HCT116 (cell line): Measurements from ENCODE around the gene COQ10B. TPM values are rescaled to one million over a fixed set of nuclear protein-coding genes. Genes with fewer than 3 reads are reported as not detected.

Source experiments
- ATAC-seq: fragments of 200-7000 bp; cut with Tn5 transposase; 2 replicates; pipeline ENCODE4 v1.9.1; 2020; ENCODE audit warnings: mild to moderate bottlenecking, moderate library complexity
- BruUV-seq: library from RNA; stranded (reverse); fragments of 400-500 nt; replicated peaks from 2 replicates; lab custom pipeline; 2021; lab: Mats Ljungman, UMichigan
- CTCF ChIA-PET: fragments of 300-600 bp; sonication (Branson Sonifier 250); formaldehyde crosslinking; loops from one replicate; lab custom pipeline; 2021; ENCODE audit warnings: antibody characterized with exemption; lab: Charles Lee
- POLR2A ChIA-PET: fragments of 300-600, 350-600 bp; sonication (Branson Sonifier 250); formaldehyde crosslinking; loops from one replicate; lab custom pipeline; 2021; ENCODE audit warnings: antibody characterized with exemption; lab: Charles Lee
- RAD21 ChIA-PET, 2 experiments: fragments of 300-600 bp; sonication (Branson Sonifier 250); formaldehyde crosslinking; loops; one replicate each; lab custom pipeline; 2023; ENCODE audit warnings: low total read pairs in 2 of 2; ENCODE audit not compliant: uncharacterized antibody in 2 of 2, unreplicated experiment in 2 of 2, low non-redundant PET in 1 of 2; lab: Charles Lee
- DNase-seq: peaks from one replicate; pipeline ENCODE4 v3.0.0-alpha.2; 2010; ENCODE audit warnings: low read depth, low spot score
- H2AFZ ChIP-seq: fragments of 200-600 bp; shearing (Covaris generic), sonication (generic); 2 replicates; pipeline ENCODE4 v1.6.1; 2017; ENCODE audit warnings: low read depth, mixed run types, mixed read lengths, antibody characterized with exemption, low read length; ENCODE audit not compliant: poor library complexity, severe bottlenecking
- H3K27ac ChIP-seq: 2 replicates; pipeline ENCODE4 v1.5.1; 2012; ENCODE audit warnings: low read depth, low read length
- H3K27me3 ChIP-seq: fragments of 200-600 bp; sonication (generic); 2 replicates; pipeline ENCODE4 v1.6.1; 2016; ENCODE audit warnings: mixed run types, low read length, mixed read lengths; ENCODE audit not compliant: insufficient read depth
- H3K36me3 ChIP-seq, 2 experiments: fragments of 200-500 bp in 1 of 2; fragments of 200-600 bp in 1 of 2; sonication (Bioruptor generic) in 1 of 2; sonication (generic) in 1 of 2; 2 replicates each; pipeline versions ENCODE4 v1.5.1 to v1.6.1; 2014 to 2016; ENCODE audit warnings: low read length in 2 of 2, inconsistent platforms in 1 of 2, mixed read lengths in 1 of 2, mixed run types in 1 of 2; ENCODE audit not compliant: insufficient read depth in 2 of 2, control insufficient read depth in 1 of 2
- H3K4me1 ChIP-seq, 2 experiments: fragments of 200-600 bp in 1 of 2; sonication (generic) in 1 of 2; 2 replicates each; pipeline versions ENCODE4 v1.5.1 to v1.6.1; 2012 to 2017; ENCODE audit warnings: low read length in 2 of 2, inconsistent platforms in 1 of 2, mild to moderate bottlenecking in 1 of 2, mixed read lengths in 1 of 2, mixed run types in 1 of 2, moderate library complexity in 1 of 2; ENCODE audit not compliant: insufficient read depth in 2 of 2, control insufficient read depth in 1 of 2
- H3K4me2 ChIP-seq: fragments of 200-600 bp; sonication (generic); 2 replicates; pipeline ENCODE4 v1.6.1; 2017; ENCODE audit warnings: mixed run types, low read length, mixed read lengths
- H3K4me3 ChIP-seq, 2 experiments: fragments of 200-600 bp in 1 of 2; sonication (generic) in 1 of 2; replicated peaks in 1 of 2; 2 replicates each; pipeline ENCODE4 v1.5.1; 2011 to 2016; ENCODE audit warnings: low read length in 2 of 2, control low read depth in 1 of 2, low read depth in 1 of 2, mild to moderate bottlenecking in 1 of 2, mixed read lengths in 1 of 2, mixed run types in 1 of 2
- H3K79me2 ChIP-seq: fragments of 200-600 bp; sonication (generic); 2 replicates; pipeline ENCODE4 v1.6.1; 2017; ENCODE audit warnings: mild to moderate bottlenecking, mixed run types, low read length, moderate library complexity, mixed read lengths; ENCODE audit not compliant: insufficient read depth
- H3K9ac ChIP-seq: fragments of 200-600 bp; sonication (generic); 2 replicates; pipeline ENCODE4 v1.6.1; 2016; ENCODE audit warnings: low read length, mixed read lengths
- H3K9me2 ChIP-seq: fragments of 200-600 bp; sonication (generic), shearing (Covaris generic); 2 replicates; pipeline ENCODE4 v1.6.1; 2017; ENCODE audit warnings: mixed run types, mild to moderate bottlenecking, moderate library complexity; ENCODE audit not compliant: insufficient read depth
- H3K9me3 ChIP-seq, 2 experiments: fragments of 200-500 bp in 1 of 2; fragments of 200-600 bp in 1 of 2; sonication (Bioruptor generic) in 1 of 2; sonication (generic) in 1 of 2; 2 replicates each; pipeline ENCODE4 v1.6.1; 2014 to 2017; ENCODE audit warnings: low read length in 2 of 2, mixed read lengths in 2 of 2, inconsistent platforms in 1 of 2, low read depth in 1 of 2, mild to moderate bottlenecking in 1 of 2, mixed run types in 1 of 2, moderate library complexity in 1 of 2; ENCODE audit not compliant: control insufficient read depth in 1 of 2, insufficient read depth in 1 of 2
- H4K20me1 ChIP-seq: fragments of 200-600 bp; sonication (generic), shearing (Covaris generic); 2 replicates; pipeline ENCODE4 v1.6.1; 2017; ENCODE audit warnings: mixed run types, mild to moderate bottlenecking, moderate library complexity; ENCODE audit not compliant: insufficient read depth
- CEBPB ChIP-seq: IDR thresholded peaks from 2 replicates; pipeline ENCODE4 v1.6.1; 2012; ENCODE audit warnings: low read depth
- REST ChIP-seq: IDR thresholded peaks from 2 replicates; pipeline ENCODE4 v1.6.1; 2012; ENCODE audit warnings: low read depth
- SRF ChIP-seq: IDR thresholded peaks from 2 replicates; pipeline ENCODE4 v1.6.1; 2012; ENCODE audit warnings: low read depth
- YY1 ChIP-seq: IDR thresholded peaks from 2 replicates; pipeline ENCODE4 v1.6.1; 2011; ENCODE audit warnings: low read length, low read depth, moderate library complexity, mild to moderate bottlenecking; ENCODE audit not compliant: insufficient replicate concordance; ENCODE audit errors: extremely low read depth
- ZBTB33 ChIP-seq: IDR thresholded peaks from 2 replicates; pipeline ENCODE4 v1.6.1; 2011; ENCODE audit warnings: mild to moderate bottlenecking, low read length, moderate library complexity; ENCODE audit not compliant: insufficient replicate concordance; ENCODE audit errors: extremely low read depth
- intact Hi-C: fragments of 100-400 bp; cut with micrococcal nuclease; formaldehyde crosslinking; loops from 2 replicates; pipeline ENCODE4 v1.10.0; 2022
- total RNA-seq: library from RNA; stranded (reverse); gene quantifications from one replicate; pipeline ENCODE4 v1.2.1, GENCODE V29; 2021; ENCODE audit not compliant: unreplicated experiment

Gene COQ10B
- total RNA-seq, 1 experiment from 2014 or later, result 20.4 TPM

- H3K27me3 ChIP-seq, result no peaks in the 10 kb centered on the region
- peaks cover 79% of the 10 kb centered on the region for H3K79me2 ChIP-seq
- no peaks in the 10 kb centered on the region for H3K9me3 ChIP-seq
- H2AFZ ChIP-seq, result no peak overlapping the region
- H3K4me2 ChIP-seq, result no peak overlapping the region
- ATAC-seq, result no peak
- TF ChIP-seq SRF (no peak), YY1 (no peak), REST (no peak), CEBPB (no peak), ZBTB33 (no peak)
- no peaks in the 10 kb centered on the region for H3K9me2 ChIP-seq
- H3K36me3 ChIP-seq, result peaks cover 86 to 96% of the 10 kb centered on the region in 2 experiments
- no TSS peak for BruUV-seq
- H4K20me1 ChIP-seq, result peaks cover 8% of the 10 kb centered on the region; the same call in 1 of the 2 replicates
- no peak for DNase-seq
- H3K9ac ChIP-seq, result no peak overlapping the region
- ChIA-PET RAD21 (no interaction called here), POLR2A (no interaction called here), CTCF (no interaction called here)
- no peak overlapping the region for H3K27ac ChIP-seq
- no peaks in the 10 kb centered on the region for H3K4me1 ChIP-seq
- intact Hi-C loops, result loop anchor here (2.0 to 10.0 kb wide), 3 partner anchors 13 to 889 kb away; no protein-coding TSS in a partner anchor
- no peak overlapping the region for H3K4me3 ChIP-seq
Measured at GRCh38 chr2:197405582-197405981, 47.8 kb upstream of the COQ10B start.
